GM18502 (cell line): ENCODE measurements around the gene ABCC1.
"Not testable (repeated sequence)": the region's sequence is repeated elsewhere in the genome, so short reads cannot be mapped to it uniquely, and the experiment has no call there.

Source experiments
- ATAC-seq: cut with Tn5 transposase; IDR thresholded peaks from one replicate; pipeline ENCODE4 v1.9.1; 2021; ENCODE audit warnings: mild to moderate bottlenecking; ENCODE audit not compliant: unreplicated experiment, poor library complexity

Gene ABCC1

DNA sequence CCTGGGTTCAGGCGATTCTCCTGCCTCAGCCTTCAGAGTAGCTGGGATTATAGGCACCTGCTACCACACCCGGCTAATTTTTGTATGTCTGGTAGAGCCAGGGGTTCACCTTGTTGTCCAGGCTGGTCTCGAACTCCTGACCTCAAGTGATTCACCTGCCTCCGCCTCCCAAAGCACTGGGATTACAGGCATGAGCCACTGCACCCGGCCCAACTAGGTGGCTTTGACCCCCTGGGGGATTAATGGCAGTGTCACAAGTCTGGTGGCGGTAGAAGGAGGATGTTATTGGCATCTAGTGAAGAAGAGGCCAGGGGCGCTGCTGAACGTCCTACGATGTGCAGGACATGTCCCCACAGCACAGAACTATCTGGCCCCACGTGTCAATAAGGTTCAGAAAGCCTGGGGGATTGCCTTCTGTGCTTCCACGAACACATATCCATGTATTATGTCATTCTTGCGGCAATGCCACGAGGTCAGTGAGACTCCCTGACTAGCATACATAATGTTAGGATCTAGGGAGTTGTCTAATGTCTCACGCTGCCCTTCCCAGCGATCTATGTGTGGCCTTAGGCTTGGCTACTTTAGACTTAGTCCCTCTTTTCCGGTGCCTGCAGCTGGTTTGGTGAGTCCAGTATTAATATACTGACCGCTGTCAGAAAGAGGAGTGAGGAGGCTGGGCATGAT, 198.0 kb downstream of the ABCC1 start:
- ATAC-seq, result no peak

DNA sequence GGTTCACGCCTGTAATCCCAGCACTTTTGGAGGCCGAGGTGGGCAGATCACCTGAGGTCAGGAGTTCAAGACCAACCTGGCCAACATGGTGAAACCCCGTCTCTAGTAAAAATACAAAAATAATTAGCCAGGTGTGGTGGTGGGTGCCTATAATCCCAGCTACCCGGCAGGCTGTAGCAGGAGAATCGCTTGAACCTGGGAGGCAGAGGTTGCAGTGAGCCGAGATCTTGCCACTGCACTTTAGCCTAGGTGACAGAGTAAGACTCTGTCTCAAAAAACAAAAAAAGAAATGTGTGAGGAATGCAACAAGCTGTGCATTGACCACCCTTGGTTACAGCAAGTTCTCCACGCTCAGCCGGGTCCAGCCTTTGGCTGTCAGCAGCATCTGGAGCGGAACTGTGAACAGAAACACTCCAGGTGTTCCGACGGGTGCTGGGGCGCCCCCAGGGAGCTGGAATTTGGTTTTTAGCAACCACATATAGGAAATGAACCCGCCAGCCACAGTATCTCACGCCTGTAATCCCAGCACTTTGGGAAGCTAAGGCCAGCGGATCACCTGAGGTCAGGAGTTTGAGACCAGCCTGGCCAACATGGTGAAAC, 198.7 kb downstream of the ABCC1 start:
- ATAC-seq, result not testable (repeated sequence)

DNA sequence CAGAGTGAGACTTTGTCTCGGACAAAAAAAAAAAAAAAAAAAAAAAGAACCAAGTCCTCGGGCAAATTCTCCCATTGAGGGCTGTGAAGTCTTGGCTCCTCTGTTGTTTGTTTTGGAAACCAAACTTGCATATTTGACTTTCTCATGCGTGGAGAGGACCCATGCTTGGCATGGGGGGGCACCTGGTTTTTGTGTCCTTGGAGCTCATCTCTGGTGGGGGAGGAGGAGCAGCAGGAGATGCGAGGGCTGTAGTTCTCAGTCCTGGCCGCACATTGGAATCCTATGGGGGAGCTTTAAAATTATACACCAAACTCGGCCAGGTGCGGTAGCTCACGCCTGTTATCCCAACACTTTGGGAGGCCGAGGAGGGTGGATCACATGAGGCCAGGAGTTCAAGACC, 199.3 kb downstream of the ABCC1 start:
- no peak for ATAC-seq

DNA sequence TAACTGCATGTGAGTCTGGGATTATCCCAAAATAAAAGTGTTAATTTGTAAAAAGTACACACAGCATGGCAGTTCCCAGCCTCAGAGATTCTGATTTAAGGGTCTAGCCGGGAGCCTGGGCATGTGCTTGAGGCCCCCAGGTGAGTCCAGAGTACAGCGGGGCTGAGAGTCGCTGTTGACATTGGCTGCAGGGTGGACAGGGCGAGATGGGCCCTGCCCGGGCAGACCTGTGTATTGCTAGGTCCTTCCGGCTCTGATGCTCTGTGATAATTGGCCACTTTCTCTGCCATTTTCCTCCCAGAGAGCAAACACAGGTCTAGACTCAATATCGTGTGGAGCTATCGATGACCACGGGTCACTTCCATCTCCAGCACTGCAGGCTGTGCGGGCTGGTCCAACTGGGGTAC, 200.3 kb downstream of the ABCC1 start:
- no peak for ATAC-seq

DNA sequence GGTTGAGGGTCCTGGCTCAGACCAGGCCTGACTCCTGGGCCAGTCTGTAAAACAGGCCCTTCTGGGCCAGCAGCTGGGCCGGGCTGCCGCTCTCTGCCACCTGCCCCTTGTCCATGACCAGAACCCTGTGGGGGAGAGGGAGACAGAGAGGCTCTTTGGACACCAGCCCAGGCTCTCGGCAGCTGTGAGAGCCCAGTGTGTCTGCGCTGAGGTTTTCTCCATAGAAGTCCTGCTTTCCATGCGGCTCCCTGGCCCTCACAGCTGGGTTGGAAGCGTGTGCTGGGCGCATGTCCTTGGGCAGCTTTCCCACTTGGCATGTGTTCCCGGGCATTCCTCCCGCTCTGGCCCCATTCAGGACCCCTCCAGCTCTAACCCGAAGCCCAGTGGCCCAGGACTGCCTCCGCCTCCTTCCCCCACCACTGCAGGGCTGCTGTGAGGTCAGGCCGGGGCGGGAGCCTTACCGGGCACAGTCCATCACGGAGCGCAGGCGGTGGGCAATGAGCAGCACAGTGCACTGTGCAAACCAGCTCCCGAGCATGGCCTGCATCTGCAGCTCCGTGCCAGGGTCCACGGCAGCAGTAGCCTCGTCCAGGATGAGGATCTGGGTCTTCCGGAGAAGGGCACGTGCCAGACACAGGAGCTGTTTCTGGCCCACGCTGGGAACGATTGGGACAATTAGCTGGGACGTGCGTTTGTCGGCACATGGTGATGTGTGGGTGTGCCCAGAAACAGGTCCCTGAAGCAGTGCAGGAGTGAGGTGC, 200.9 kb downstream of the ABCC1 start:
- ATAC-seq, result no peak

DNA sequence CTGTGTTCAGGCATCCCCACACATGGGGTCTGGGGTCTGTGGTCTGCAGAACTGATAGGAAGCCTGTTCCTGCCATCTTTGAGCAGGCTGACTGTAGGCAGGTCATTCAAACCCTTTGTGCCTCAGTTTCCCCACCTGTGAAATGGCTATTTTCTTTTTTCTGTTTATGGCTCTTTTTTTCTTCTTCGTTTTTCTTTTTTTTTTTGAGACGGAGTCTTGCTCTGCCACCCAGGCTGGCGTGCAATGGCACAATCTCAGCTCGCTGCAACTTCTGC, 201.4 kb downstream of the ABCC1 start:
- ATAC-seq, result no peak

DNA sequence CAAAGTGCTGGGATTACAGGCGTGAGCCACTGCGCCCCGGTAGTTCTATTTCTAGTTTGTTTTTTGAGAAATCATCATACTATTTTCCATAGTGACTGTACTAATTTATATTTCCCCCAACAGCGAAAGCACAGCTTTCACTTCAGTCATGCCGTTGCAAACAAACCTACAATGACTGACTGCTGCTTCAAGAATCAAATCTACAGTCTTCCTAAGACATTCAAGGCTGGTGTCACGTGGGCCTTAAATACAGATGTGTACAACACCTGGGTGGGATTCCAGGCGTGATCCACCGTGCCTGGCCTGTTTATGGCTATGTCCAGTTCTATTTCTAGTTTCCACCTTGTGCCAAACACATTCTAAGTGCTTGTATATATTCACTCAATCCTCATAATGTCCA, 201.9 kb downstream of the ABCC1 start:
- no peak for ATAC-seq

DNA sequence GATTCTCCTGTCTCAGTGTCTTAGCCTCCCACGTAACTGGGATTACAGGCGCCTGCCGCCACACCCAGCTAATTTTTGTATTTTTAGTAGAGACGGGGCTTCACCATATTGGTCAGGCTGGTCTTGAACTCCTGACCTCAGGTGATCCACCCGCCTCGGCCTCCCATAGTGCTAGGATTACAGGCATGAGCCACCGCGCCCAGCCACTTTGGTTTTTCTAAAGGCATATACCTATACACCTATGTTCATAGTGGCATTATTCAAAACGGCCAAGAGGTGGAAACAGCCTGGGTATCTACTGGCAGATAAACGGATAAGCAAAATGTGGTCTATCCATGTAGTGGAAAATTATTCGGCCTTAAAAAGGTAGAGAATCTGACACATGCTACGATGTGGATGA, 203.6 kb downstream of the ABCC1 start:
- ATAC-seq, result not testable (repeated sequence)

DNA sequence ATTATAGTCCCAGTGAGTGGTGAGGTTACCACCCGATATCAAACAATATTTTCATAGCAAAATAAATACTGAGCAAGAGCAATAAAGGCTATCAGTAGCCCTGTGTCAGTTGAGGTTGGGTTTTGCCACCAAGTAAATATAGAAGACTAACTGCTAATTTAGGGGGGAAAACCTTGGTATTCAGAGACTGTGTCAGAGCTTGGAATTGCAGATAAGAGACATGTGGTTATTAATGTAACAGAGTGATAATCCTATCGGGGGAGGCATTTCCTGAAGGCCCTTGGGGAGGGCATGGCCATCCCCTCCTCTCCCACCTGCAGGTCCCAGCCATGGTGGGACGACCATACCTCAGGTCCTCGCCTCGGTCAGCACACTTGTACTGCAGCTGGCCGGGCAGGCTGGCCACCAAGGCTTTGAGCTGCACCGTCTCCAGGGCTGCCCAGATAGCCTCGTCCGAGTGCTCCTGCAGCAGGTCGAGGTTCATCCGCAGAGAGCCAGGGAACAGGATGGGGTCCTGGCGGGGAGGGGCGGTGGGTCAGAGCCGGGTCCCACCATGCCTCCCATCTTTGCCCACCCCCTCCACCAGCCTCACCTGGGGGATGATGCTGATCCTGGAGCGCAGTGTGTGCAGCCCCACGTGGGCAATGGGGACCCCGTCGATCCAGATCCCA, 205.0 kb downstream of the ABCC1 start:
- no peak for ATAC-seq

DNA sequence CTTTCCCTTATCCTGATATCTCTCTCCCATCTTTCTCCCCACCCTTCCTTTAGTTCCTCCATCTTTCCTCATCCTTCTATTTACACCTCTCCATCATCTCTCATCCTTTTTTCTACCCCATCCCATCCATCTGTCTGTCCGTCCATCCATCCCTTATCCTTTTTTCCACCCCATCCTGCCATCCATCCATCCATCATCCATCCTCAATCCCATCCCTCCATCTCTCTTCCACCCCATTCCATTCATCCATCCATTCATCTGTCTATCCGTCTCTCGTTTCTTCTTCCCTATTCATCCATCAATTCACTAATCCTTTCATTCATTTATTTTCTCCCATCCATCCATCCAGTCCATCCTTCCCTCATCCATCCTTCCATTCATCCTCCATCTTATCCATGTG, 205.8 kb downstream of the ABCC1 start:
- no peak for ATAC-seq

DNA sequence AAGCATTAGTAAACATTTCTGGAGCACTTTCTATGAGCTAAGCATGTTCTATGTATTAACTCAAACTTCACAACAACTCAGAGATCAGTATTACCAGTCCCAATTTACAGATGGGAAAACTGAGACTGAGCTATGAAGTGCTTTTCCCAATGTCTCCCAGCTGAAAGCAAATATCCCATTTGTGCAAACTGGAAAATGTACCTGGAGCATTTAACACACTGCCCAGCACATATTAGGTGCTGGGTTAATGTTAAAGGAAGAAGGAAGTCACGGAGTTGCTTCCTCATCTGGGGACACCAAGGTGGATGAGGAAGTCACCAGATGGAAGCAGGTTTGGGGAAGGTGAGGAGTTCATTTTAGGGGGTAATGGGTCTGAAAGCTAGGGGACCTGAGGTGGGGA, 207.8 kb downstream of the ABCC1 start:
- no peak for ATAC-seq

DNA sequence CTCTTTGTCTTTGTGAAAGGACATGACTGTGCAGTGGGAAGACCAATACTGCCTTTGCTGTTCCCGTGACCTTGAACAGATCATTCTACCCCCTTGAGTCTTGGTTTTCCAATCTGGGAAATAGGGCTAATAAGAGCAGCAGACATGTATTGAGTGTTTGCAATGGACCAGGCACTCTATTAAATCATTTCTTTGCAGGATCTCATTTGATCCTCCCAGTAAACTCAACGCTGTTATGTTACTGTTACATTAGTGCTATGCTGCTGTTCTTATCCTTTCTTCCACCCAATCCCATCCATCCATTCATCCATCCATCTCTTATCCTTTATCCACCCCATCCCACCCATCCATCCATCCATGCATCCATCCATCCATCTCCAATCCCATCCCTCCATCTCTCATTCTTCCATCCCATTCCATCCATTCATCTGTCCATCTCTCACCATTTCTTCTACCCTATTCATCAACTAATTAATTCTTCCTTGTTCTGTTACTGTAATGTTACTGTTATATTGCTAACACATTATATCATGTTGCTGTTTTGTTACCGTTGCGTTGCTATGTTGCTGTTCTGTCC, 208.8 kb downstream of the ABCC1 start:
- no peak for ATAC-seq

DNA sequence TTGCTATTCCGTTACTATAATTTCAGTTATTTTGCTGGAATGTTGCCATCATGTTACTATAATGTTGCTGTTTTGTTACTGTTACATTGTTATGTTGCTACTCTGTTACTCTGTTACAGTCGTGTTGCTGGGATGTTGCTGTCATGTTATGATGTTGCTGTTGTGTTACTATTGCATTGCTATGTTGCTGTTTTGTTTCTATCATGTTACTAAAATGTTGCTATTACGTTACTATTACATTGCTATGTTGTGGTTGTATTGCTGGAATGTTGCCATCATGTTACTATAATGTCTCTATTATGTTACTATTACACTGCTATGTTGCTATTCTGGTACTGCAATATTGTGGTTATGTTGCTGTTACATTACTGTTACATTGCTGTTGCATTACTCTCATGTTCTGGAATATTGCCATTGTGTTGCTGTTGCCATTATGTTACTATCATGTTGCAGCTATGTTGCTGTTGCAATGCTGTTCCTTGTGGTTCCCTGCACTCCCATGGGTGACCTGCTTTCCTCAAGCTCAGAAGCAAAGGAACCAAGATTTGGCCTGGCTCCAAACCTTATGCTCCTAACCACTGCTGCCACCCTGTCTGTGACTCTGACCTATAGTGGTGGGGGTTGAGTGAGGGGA, 209.4 kb downstream of the ABCC1 start:
- ATAC-seq, result no peak

DNA sequence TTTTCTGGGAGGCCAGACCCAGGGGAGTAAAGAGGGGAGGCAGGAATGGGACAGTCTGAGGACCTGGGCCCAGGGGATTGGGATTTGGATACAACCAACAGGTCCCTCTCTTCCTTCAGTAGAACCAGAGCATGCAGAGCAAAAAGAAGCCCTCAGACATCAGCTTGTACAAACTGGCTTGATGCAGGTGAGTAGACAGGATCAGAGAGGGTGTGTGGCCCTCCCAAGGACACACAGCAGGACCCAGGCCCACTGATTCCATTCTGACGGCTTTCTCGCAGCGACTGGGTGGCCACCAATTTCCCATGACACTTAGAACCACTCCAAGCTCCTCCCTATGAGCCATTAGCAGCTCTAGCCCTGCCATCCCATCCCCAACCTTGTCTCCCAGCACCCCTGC, 210.2 kb downstream of the ABCC1 start:
- no peak for ATAC-seq

DNA sequence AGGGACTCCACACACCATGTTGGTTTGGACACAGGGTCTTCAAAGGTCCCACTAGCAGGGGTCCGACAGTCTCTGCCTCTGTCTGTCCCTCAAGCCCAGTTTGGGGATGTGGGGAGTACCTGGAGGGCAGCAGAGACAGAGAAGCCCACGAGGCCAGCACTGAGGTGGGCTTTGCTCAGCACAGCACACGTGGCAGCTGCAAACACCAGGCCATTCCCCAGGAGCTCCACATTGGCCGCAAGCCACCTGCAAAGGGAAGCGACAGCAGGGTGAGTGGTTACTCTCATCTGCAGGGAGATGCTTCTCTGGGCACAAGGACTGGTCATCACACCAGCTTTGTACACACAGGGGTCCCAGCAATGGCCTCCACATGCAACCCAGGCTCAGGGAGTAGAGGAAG, 211.9 kb downstream of the ABCC1 start:
- no peak for ATAC-seq

DNA sequence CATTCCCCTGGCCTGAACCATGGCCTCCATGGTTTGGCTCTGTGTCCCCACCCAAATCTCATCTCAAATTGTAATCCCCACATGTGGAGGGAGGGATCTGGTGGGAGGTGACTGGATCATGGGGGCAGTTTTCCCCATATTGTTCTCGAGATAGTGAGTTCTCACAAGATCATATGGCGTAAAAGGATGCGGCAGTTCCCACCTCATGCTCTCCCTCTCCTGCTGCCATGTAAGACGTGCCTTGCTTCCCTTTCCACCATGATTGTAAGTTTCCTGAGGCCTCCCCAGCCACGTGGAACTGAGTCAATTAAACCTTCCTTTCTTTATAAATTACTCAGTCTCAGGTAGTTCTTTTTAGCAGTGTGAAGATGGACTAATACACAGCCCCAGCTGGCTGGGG, 212.4 kb downstream of the ABCC1 start:
- ATAC-seq, result not testable (repeated sequence)

DNA sequence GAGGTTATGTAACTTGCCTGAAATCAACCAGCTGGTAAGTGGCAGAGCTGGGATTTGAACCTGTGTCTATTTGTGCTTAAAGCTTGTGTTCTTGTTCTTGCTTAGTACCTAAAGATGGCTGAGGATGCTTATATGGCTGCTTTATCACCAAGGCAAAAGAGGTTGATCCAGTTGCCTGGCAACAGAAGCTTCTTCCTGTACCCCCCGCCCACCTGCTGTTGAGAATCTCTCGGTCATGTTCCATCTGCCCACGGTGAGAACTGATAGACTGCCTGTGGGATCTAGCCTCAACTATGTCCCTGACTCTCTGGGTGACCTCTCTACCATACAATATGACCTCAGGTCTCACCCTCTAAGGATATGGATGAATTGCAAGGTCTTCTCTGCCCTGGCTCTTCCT, 213.2 kb downstream of the ABCC1 start:
- ATAC-seq, result no peak

DNA sequence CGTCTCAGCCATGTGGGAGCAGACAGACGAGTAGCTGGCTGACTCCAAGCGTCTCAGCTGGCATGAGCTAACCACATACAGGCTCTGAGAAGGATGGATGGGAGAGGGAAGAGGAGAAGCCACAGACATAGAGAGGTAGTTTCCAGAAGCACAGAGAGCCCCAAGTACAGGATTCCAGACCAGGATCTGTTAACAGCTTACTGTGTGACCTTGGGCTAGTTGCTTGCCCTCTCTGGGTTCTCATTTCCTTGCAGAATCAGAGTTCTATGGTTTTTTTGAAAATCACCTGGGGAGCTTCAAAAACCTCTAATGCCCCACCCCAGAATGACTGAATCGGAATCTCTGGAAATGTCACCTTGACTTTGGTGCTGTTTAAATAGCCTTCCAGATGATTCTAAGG, 213.7 kb downstream of the ABCC1 start:
- ATAC-seq, result no peak

DNA sequence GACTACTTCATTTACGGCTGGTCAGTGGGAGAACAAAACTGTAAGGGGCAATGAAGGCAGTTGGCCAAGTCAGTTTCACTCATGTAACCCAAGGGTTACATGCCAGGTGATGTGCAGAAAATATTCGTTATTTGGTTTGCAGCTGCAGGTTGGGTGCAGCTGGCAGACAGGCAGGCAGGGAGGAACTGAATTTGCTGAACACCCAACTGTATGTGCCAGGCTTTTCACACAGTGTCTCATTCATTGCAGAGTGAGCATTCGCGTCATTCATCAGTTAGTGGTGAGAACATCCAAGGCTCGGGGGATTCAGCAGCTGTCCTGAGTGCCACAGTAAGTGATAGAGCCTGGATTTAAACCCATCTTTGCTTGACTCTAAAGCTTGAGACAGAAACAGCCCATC, 214.2 kb downstream of the ABCC1 start:
- ATAC-seq, result no peak

DNA sequence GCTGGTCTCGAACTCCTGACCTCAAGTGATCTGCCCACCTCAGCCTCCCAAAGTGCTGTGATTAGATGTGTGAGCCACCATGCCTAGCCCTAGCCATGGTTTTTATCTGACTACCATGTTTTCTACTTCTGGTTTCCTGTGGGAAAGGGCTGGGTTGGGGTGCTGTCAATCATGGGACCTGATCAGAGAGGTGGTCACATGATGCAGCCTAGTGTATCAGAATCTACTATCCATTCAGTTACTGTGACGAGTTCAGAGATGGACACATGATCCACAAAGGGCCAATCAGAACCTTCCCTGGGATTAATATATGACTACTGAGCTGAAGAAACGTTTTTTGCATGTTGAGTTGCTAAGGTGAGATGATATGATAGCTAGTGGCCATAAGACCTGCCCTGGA, 214.8 kb downstream of the ABCC1 start:
- no peak for ATAC-seq

DNA sequence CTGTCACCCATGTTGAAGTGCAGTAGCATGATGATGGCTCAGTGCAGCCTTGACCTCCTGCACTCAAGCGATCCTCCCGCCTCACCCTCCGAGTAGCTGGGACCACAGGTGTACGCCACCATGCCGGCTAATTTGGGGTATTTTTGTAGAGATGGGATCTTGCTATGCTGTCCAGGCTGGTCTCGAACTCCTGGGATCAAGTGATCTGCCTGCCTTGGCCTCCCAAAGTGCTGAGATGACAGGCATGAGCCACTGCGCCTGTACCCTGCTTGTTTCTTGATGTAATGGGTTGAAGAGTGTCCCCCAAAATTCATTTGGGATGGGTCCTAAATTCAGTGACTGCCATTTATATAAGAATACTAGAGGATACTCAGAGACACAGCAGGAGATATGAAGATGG, 216.7 kb downstream of the ABCC1 start:
- no peak for ATAC-seq
